Spleen (tissue), 11 donors: Measurements from ENCODE around the gene MTM1. TPM values are rescaled to one million over a fixed set of nuclear protein-coding genes. Genes with fewer than 3 reads are reported as not detected.

Experiments used
- DNase-seq: peaks from one replicate; pipeline ENCODE4 v3.0.0-alpha.2; 2020
- H3K27ac ChIP-seq, 8 donors: fragments of 200-600 bp; sonication (generic) in 7 of 8; 1 replicate in 4 of 8; 2 replicates in 4 of 8; pipeline versions ENCODE4 v1.5.0 to v1.8.0; 2016 to 2021; ENCODE audit warnings: inconsistent platforms in 4 of 8, mild to moderate bottlenecking in 4 of 8, moderate library complexity in 1 of 8
- H3K27me3 ChIP-seq, 7 donors: fragments of 200-600 bp; sonication (generic) in 6 of 7; replicated peaks in 1 of 7; 1 replicate in 4 of 7; 2 replicates in 3 of 7; pipeline versions ENCODE4 v1.5.0 to v1.8.0; 2016 to 2021; ENCODE audit warnings: inconsistent platforms in 3 of 7, mild to moderate bottlenecking in 1 of 7
- H3K36me3 ChIP-seq, 6 donors: fragments of 200-600 bp; sonication (generic) in 5 of 6; 1 replicate in 4 of 6; 2 replicates in 2 of 6; pipeline versions ENCODE4 v1.5.0 to v1.8.0; 2016 to 2021; ENCODE audit warnings: inconsistent platforms in 2 of 6
- H3K4me1 ChIP-seq, 6 donors: fragments of 200-600 bp; sonication (generic) in 5 of 6; 1 replicate in 3 of 6; 2 replicates in 3 of 6; pipeline versions ENCODE4 v1.5.0 to v1.8.0; 2016 to 2021; ENCODE audit warnings: inconsistent platforms in 3 of 6
- H3K4me3 ChIP-seq, 8 donors: fragments of 200-600 bp; sonication (generic) in 7 of 8; 1 replicate in 4 of 8; 2 replicates in 4 of 8; pipeline versions ENCODE4 v1.5.0 to v1.8.0; 2016 to 2021; ENCODE audit warnings: inconsistent platforms in 4 of 8, mild to moderate bottlenecking in 4 of 8, moderate library complexity in 2 of 8
- H3K9me3 ChIP-seq, 8 donors: fragments of 200-600 bp; sonication (generic) in 7 of 8; 1 replicate in 4 of 8; 2 replicates in 4 of 8; pipeline versions ENCODE4 v1.5.0 to v1.8.0; 2016 to 2021; ENCODE audit warnings: inconsistent platforms in 4 of 8
- CTCF ChIP-seq, 11 experiments: fragments of 200-600 bp in 7 of 11; fragments of 450-650 bp in 4 of 11; sonication (generic) in 4 of 11; IDR thresholded peaks in 8 of 11; conservative IDR thresholded peaks in 3 of 11; 1 replicate in 7 of 11; 2 replicates in 4 of 11; pipeline versions ENCODE4 v1.4.0 to v1.8.0; 2016 to 2021; ENCODE audit warnings: antibody characterized with exemption in 11 of 11, inconsistent platforms in 4 of 11, mild to moderate bottlenecking in 1 of 11
- POLR2A ChIP-seq, 3 donors: fragments of 450-650 bp; IDR thresholded peaks; one replicate each; pipeline ENCODE4 v1.5.1; 2017; ENCODE audit warnings: antibody characterized with exemption in 3 of 3, mild to moderate bottlenecking in 1 of 3
- POLR2AphosphoS5 ChIP-seq, 3 donors: sonication (generic); formaldehyde crosslinking; IDR thresholded peaks; one replicate each; pipeline ENCODE4 v1.5.1; 2017; ENCODE audit warnings: antibody characterized with exemption in 3 of 3
- WGBS, 5 donors: extraction: QIAGEN DNeasy Blood & Tissue Kit in 3 of 5; methylation state at CpG; one replicate each; pipeline versions ENCODE4 v1.1.5 to v1.1.7; 2013 to 2018; 5-methylcytosine and 5-hydroxymethylcytosine counted together
- intact Hi-C: fragments of 100-400 bp; cut with DNase I; formaldehyde crosslinking; loops from one replicate; pipeline ENCODE4 v1.15.0; 2023; ENCODE audit warnings: low total_unique reads
- polyA plus RNA-seq, 3 donors: library from polyadenylated mRNA; stranded (reverse); fragments of 200-250 nt; gene quantifications; one replicate each; pipeline ENCODE4 v1.2.1, GENCODE V29; 2013
- total RNA-seq, 7 donors: library from RNA; depleted of rRNA in 3 of 7; stranded (reverse); fragments of >200 nt in 3 of 7; fragmentation: NEBNext Ultra II Directional in 4 of 7; extraction: Animal tissue kit (Norgen Biotek cat#: 25700) in 4 of 7; gene quantifications; one replicate each; pipeline versions ENCODE4 v1.1.0 to v1.2.1, GENCODE V29; 2016 to 2021
- donor health status: healthy with polysubstance abuse.
- donor health status: DM: no; HTN: no; CAD: no; lungs with moderate emphysema.
- donor health status: DM: no; HTN: no; CAD: no.
- donor health status: Bipolar disorder and iron deficiency.
- donor health status: healthy.
- donor health status: DM: no; HTN: no; CAD: no.
- donor health status: DM: yes; HTN: yes; CAD: no.

The MTM1 gene
- total and polyA plus RNA-seq, 10 donors = 6.3 to 39.5 (median 27.0) TPM

- no peaks in the 10 kb centered on the region for H3K27me3 ChIP-seq
- no peaks in the 10 kb centered on the region for H3K9me3 ChIP-seq
- H3K4me3 ChIP-seq = no peak overlapping the region
- no peak overlapping the region for H3K27ac ChIP-seq
- WGBS, 5 donors = 77 to 91% (median 83%) methylated on average over 1 to 2 of the region's 2 CpGs
- no peak for DNase-seq
- H3K4me1 ChIP-seq = peaks cover 0 to 2% (median 0%) of the 10 kb centered on the region in 6 donors
- TF ChIP-seq CTCF (IDR thresholded peaks at IDR 0.05 in 8 of 11, conservative IDR thresholded peaks at IDR 0.05 in 3 of 11) (no peak), POLR2A (IDR thresholded peaks at IDR 0.05) (no peak), POLR2AphosphoS5 (IDR thresholded peaks at IDR 0.05) (no peak)
- intact Hi-C loops = no loop called here
- H3K36me3 ChIP-seq = peaks cover 0 to 57% (median 7%) of the 10 kb centered on the region in 6 donors
These were observed 42.0 kb downstream of the MTM1 start for GRCh38 chrX:150610446-150610845.

DNA sequence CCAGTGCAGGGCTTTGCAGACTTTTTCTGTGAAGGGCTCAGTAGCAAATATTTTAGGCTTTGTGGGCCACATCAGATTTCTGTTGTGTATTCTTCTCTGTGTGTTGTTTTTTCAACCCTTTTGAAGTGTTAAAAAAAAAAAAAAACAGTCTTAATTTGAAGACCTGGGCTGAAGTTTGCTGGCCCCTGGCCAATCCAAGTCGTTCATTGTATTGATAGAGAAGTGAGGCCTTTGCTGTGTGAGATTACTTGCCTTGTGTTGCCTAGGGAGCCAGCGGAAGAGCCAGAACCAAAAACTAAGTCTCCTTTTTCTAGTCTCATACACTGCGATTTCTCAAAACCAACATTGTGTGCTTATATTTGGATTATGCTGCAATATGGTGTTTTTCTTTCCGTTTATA, 46.9 kb downstream of the MTM1 start:
- WGBS, 5 donors = 72 to 95% (median 89%) methylated on average over 4 of the region's 4 CpGs
- no peaks in the 10 kb centered on the region for H3K4me1 ChIP-seq

GRCh38 chrX:150616179-150616862, 47.9 kb downstream of the MTM1 start:
- intact Hi-C loops = no loop called here
- Histone ChIP-seq H3K36me3 (peaks cover 0 to 88% (median 7%) of the 10 kb centered on the region in 6 donors), H3K4me3 (no peak overlapping the region), H3K4me1 (no peaks in the 10 kb centered on the region), H3K9me3 (no peaks in the 10 kb centered on the region), H3K27ac (no peak overlapping the region), H3K27me3 (no peaks in the 10 kb centered on the region)
- TF ChIP-seq POLR2A (IDR thresholded peaks at IDR 0.05) (no peak), POLR2AphosphoS5 (IDR thresholded peaks at IDR 0.05) (no peak), CTCF (IDR thresholded peaks at IDR 0.05 in 8 of 11, conservative IDR thresholded peaks at IDR 0.05 in 3 of 11) (no peak)
- no peak for DNase-seq
- 68 to 81% (median 76%) methylated on average over 6 to 7 of the region's 7 CpGs for WGBS, 5 donors

More for the DNA sequence above, 46.9 kb downstream of the MTM1 start:
- peaks cover 0 to 83% (median 7%) of the 10 kb centered on the region in 6 donors for H3K36me3 ChIP-seq
- H3K27me3 ChIP-seq = no peaks in the 10 kb centered on the region
- DNase-seq = no peak
- H3K27ac ChIP-seq = no peak overlapping the region
- intact Hi-C loops = no loop called here
- H3K4me3 ChIP-seq = no peak overlapping the region
- TF ChIP-seq CTCF (IDR thresholded peaks at IDR 0.05 in 8 of 11, conservative IDR thresholded peaks at IDR 0.05 in 3 of 11) = no peak
- TF ChIP-seq POLR2A (IDR thresholded peaks at IDR 0.05) = no peak
- TF ChIP-seq POLR2AphosphoS5 (IDR thresholded peaks at IDR 0.05) = no peak
- no peaks in the 10 kb centered on the region for H3K9me3 ChIP-seq

DNA sequence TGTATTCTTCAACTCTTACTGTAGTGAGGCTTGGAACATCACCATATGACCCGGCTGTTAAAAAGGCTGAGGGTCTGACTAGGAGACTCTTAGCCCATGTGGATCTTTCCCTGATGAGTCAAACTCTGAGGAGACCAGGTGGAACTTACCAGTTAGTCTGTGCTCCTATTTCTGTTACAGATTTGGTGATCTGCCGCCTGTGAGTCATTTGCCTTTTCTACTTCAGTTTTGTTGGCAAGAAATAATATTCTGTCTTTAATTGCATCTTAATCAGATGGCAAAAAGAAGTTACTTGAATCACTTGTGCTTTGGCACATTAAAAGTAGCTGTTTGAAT, 48.4 kb downstream of the MTM1 start:
- TF ChIP-seq CTCF (IDR thresholded peaks at IDR 0.05 in 8 of 11, conservative IDR thresholded peaks at IDR 0.05 in 3 of 11) = no peak
- no peak for TF ChIP-seq POLR2AphosphoS5 (IDR thresholded peaks at IDR 0.05)
- no peak for TF ChIP-seq POLR2A (IDR thresholded peaks at IDR 0.05)
- H3K27me3 ChIP-seq = no peaks in the 10 kb centered on the region
- DNase-seq = no peak
- H3K36me3 ChIP-seq = peaks cover 0 to 89% (median 7%) of the 10 kb centered on the region in 6 donors
- H3K4me1 ChIP-seq = no peaks in the 10 kb centered on the region
- H3K9me3 ChIP-seq = no peaks in the 10 kb centered on the region
- no peak overlapping the region for H3K27ac ChIP-seq
- H3K4me3 ChIP-seq = no peak overlapping the region
- intact Hi-C loops = no loop called here
- 74 to 100% (median 92%) methylated on average over 2 of the region's 2 CpGs for WGBS, 5 donors
